Mesothelial cell of epicardium (in vitro differentiated cells): Measurements from ENCODE around the gene HIP1R. TPM values are rescaled to one million over a fixed set of nuclear protein-coding genes. Genes with fewer than 3 reads are reported as not detected.
A peak's percentile ranks its signal among the peaks of the same experiment; 100 is the strongest.

Experiments
- DNase-seq, 2 experiments: peaks; one replicate each; pipeline ENCODE4 v3.0.0; 2021; ENCODE audit warnings: low spot score in 2 of 2; ENCODE audit not compliant: unreplicated experiment in 2 of 2
- H3K27ac Mint-ChIP-seq: 2 replicates; pipeline ENCODE4 v1.8.0; 2021; ENCODE audit warnings: mixed read lengths
- H3K27me3 Mint-ChIP-seq: 2 replicates; pipeline ENCODE4 v1.8.0; 2021; ENCODE audit warnings: low read depth, mixed read lengths
- H3K36me3 Mint-ChIP-seq: 2 replicates; pipeline ENCODE4 v1.8.0; 2021; ENCODE audit warnings: mixed read lengths
- H3K4me1 Mint-ChIP-seq: 2 replicates; pipeline ENCODE4 v1.8.0; 2021; ENCODE audit warnings: mixed read lengths
- H3K4me3 Mint-ChIP-seq: 2 replicates; pipeline ENCODE4 v1.8.0; 2021; ENCODE audit warnings: mild to moderate bottlenecking, moderate library complexity, mixed read lengths
- H3K9me3 Mint-ChIP-seq: 2 replicates; pipeline ENCODE4 v1.8.0; 2021; ENCODE audit warnings: mixed read lengths
- CTCF ChIP-seq: fragments of 200-600 bp; sonication (generic); IDR thresholded peaks from one replicate; pipeline ENCODE4 v1.5.0; 2021; ENCODE audit warnings: antibody characterized with exemption; ENCODE audit not compliant: unreplicated experiment
- total RNA-seq: library from RNA; stranded (reverse); gene quantifications from 3 replicates; pipeline ENCODE4 v1.2.1, GENCODE V29; 2021

HIP1R gene
- total RNA-seq, 1 donor from 2014 or later: 40.9 TPM

DNA sequence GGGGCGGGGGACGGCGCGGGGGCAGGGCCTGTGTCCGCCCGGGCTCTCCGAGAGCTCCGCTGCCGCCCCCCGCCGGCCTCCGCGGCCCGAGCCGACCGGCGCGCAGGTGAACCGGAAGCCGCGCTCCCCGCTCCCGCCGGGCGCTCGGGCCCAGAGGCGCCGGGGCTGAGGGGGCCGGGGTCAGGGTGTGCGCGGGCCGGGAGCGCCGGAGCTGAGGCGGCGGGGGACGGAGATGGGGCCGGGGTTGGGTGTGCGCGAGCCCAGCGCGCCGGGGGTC, 431 bp downstream of the HIP1R start:
- Mint-ChIP-seq H3K27me3 (peaks cover 12% of the 10 kb centered on the region), H3K9me3 (no peaks in the 10 kb centered on the region), H3K4me3 (peak overlapping the region; percentile 87)

GRCh38 chr12:122836027-122836921, 1.0 kb downstream of the HIP1R start:
- H3K4me1 Mint-ChIP-seq: peaks cover 28% of the 10 kb centered on the region
- peak overlapping the region; percentile 88 for H3K27ac Mint-ChIP-seq

More for the DNA sequence above, 431 bp downstream of the HIP1R start:
- peak in 1 of 2 experiments; percentile 45 for DNase-seq
- Mint-ChIP-seq H3K36me3 (no peaks in the 10 kb centered on the region), H3K4me1 (peaks cover 25% of the 10 kb centered on the region), H3K27ac (no peak overlapping the region)
- TF ChIP-seq CTCF: no peak

DNA sequence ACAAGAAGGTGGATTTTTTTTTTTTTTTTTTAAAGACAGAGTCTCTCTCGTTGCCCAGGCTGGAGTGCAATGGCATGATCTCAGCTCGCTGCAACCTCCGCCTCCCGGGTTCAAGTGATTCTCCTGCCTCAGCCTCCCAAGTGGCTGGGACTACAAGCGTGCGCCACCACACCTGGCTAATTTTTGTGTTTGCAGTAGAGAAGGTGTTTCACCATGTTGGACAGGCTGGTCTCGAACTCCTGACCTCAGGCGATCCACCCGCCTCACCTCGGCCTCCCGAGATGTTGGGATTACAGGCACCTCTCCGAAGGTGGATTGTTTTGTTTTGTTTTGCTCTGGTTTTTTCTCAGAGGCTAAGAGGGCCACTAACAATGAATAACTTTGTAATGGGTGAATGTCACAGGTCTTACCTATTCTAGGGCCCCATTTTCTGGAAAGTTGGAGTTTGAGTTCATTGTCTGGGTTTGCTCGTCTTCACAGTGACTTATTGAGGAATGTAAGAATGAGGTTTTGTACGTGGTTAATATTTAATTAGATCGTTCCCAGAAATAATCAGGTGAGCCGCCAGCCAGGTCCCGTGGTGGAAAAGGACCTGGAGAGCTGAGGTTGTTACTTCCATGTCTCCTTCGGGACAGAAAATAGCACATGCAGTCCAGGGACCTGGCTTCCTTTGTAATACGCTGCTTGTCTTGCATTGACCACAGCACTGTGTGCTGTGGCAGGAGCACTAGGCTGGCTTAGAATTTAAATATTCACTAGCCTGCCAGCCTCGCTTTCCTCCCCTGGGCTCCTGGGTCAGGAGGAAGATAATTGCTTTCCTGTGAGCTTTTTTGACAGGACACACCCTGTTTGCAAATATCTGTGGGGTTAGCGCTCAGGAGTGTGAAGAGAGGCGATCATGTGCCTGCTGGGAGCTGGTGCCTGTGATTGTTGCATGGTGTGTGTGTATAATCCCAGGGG, 2.3 kb downstream of the HIP1R start:
- peak overlapping the region; percentile 87 for H3K4me3 Mint-ChIP-seq

More at GRCh38 chr12:122836027-122836921, 1.0 kb downstream of the HIP1R start:
- peak overlapping the region; percentile 87 for H3K4me3 Mint-ChIP-seq
- H3K36me3 Mint-ChIP-seq: no peaks in the 10 kb centered on the region
- DNase-seq: peak in 1 of 2 experiments; percentile 48
- H3K9me3 Mint-ChIP-seq: no peaks in the 10 kb centered on the region
- no peak for TF ChIP-seq CTCF
- H3K27me3 Mint-ChIP-seq: peaks cover 10% of the 10 kb centered on the region

DNA sequence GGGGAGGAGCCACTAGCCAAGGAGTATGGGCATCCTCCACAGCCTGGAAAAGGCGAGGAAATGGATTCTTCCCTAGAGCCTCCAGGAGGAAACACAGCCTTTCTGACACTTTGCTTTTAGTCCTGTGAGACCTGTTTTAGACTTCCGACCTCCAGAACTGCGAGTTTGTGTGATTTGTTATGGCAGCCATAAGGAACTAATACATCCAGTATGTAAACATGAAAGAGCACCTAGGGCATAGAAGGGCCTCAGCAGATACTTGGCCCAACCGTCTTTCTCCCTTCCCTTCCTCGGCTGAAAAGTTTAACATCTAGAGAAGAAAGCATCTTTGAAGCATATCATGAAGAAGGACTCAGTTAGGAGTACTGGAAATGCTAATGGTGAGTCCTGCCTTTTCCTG, 3.6 kb downstream of the HIP1R start:
- no peak overlapping the region for H3K27ac Mint-ChIP-seq
- no peak for TF ChIP-seq CTCF
- no peak for DNase-seq
- H3K4me1 Mint-ChIP-seq: peaks cover 30% of the 10 kb centered on the region
- no peaks in the 10 kb centered on the region for H3K36me3 Mint-ChIP-seq
- H3K4me3 Mint-ChIP-seq: no peak overlapping the region
- H3K27me3 Mint-ChIP-seq: peaks cover 10% of the 10 kb centered on the region
- no peaks in the 10 kb centered on the region for H3K9me3 Mint-ChIP-seq

More for the DNA sequence above, 2.3 kb downstream of the HIP1R start:
- Mint-ChIP-seq H3K27me3 (peaks cover 10% of the 10 kb centered on the region), H3K27ac (no peak overlapping the region), H3K4me1 (peaks cover 30% of the 10 kb centered on the region), H3K36me3 (no peaks in the 10 kb centered on the region), H3K9me3 (no peaks in the 10 kb centered on the region)
- no peak for DNase-seq
- no peak for TF ChIP-seq CTCF

DNA sequence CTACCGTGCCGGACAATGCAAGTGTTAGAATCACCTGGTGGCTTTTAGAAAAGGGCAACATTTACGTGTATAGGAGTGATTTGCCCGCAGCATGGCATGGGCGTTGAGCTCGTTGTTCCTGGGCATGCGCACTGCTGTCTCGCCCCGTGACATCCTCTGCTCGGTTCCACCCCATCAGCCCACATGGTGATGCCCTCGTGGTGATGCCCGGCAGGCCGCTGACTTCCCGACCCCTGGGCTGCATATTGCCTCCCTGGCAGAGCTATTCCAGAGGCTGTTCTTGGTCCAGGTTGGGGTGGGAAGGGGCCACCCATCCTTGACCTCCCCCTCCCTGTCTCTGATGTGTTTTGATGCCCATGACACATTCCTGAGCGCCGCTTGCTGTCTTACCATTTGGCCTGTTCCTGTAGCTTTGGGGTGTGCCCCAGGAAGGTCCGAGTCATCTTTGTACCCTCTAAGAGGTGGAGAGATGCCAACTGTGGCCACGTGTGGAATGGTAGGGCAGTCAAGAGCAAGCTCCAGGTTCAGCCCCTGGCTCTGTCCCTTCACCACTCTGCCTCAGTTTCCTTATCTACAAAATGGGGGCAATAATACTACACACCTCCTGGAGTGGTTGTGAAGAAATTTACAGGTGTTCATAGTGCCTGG, 4.8 kb downstream of the HIP1R start:
- H3K27me3 Mint-ChIP-seq: peaks cover 10% of the 10 kb centered on the region
- H3K4me3 Mint-ChIP-seq: no peak overlapping the region
- no peaks in the 10 kb centered on the region for H3K9me3 Mint-ChIP-seq
- peaks cover 22% of the 10 kb centered on the region for H3K4me1 Mint-ChIP-seq
- no peak overlapping the region for H3K27ac Mint-ChIP-seq
- H3K36me3 Mint-ChIP-seq: no peaks in the 10 kb centered on the region
- TF ChIP-seq CTCF: no peak
- DNase-seq: no peak
